Measurements from ENCODE around the gene DNAH5.

- TF ChIP-seq CTCF (IDR thresholded peaks at IDR 0.05) (no peak), POLR2A (IDR thresholded peaks at IDR 0.05) (no peak)
Observed at GRCh38 chr5:13843175-13843846, 101.2 kb downstream of the DNAH5 start.
